GM12878 (cell line): ENCODE results near the gene BTK. TPM values are rescaled to one million over a fixed set of nuclear protein-coding genes. Genes with fewer than 3 reads are reported as not detected.

Experiments
- ATAC-seq: fragments of 200-7000 bp; cut with Tn5 transposase; 3 replicates; pipeline ENCODE4 v1.9.1; 2020; ENCODE audit warnings: mild to moderate bottlenecking, moderate library complexity
- BruUV-seq: library from RNA; stranded (reverse); fragments of 400-500 nt; replicated peaks from 2 replicates; lab custom pipeline; 2021; lab: Mats Ljungman, UMichigan
- CTCF ChIA-PET: fragments of 300-600 bp; sonication (Branson Sonifier 250); formaldehyde crosslinking; extraction: SDS; loops from one replicate; lab custom pipeline; 2021; ENCODE audit warnings: inconsistent platforms; lab: Yijun Ruan, JAX
- POLR2A ChIA-PET: fragments of 350-600 bp; formaldehyde crosslinking; extraction: SDS; loops from one replicate; lab custom pipeline; 2021; ENCODE audit warnings: inconsistent platforms; lab: Charles Lee
- RAD21 ChIA-PET: fragments of 300-600 bp; sonication (Branson Sonifier 250); formaldehyde crosslinking; loops from one replicate; lab custom pipeline; 2023; ENCODE audit warnings: antibody characterized with exemption; ENCODE audit not compliant: unreplicated experiment; lab: Charles Lee
- SMC1A ChIA-PET: fragments of 300-600 bp; sonication (Branson Sonifier 250); formaldehyde crosslinking; loops from one replicate; lab custom pipeline; 2023; ENCODE audit not compliant: unreplicated experiment, uncharacterized antibody; lab: Charles Lee
- DNase-seq: peaks from one replicate; pipeline ENCODE4 v3.0.0-alpha.2; 2011; ENCODE audit warnings: low read depth, low spot score
- FAIRE-seq: peaks from 3 replicates; lab custom pipeline; 2011; peaks lifted over from hg19 to GRCh38; lab: Jason Lieb, UNC
- H2AFZ ChIP-seq: 2 replicates; pipeline ENCODE4 v1.6.0; 2011; ENCODE audit warnings: low read depth, low read length, control low read depth; ENCODE audit not compliant: control insufficient read depth
- H3K27ac ChIP-seq: 2 replicates; pipeline ENCODE4 v1.5.1; 2011; ENCODE audit warnings: control low read depth; ENCODE audit not compliant: control insufficient read depth, insufficient read depth
- H3K27me3 ChIP-seq, 2 experiments: replicated peaks in 1 of 2; 2 replicates each; pipeline versions ENCODE4 v1.6.0 to v1.6.1; 2011; ENCODE audit warnings: low read length in 1 of 2; ENCODE audit not compliant: control insufficient read depth in 2 of 2, insufficient read depth in 2 of 2
- H3K36me3 ChIP-seq, 2 experiments: 2 replicates each; pipeline ENCODE4 v1.5.1; 2011; ENCODE audit warnings: low read length in 1 of 2; ENCODE audit not compliant: control insufficient read depth in 2 of 2, insufficient read depth in 2 of 2
- H3K4me1 ChIP-seq: 2 replicates; pipeline ENCODE4 v1.6.1; 2011; ENCODE audit warnings: mild to moderate bottlenecking, low read length, moderate library complexity, mixed read lengths; ENCODE audit not compliant: control insufficient read depth, insufficient read depth
- H3K4me2 ChIP-seq: 2 replicates; pipeline ENCODE4 v1.6.0; 2011; ENCODE audit warnings: control low read depth; ENCODE audit not compliant: control insufficient read depth, insufficient read depth
- H3K4me3 ChIP-seq: fragments of 200-600 bp; sonication (generic); 2 replicates; pipeline ENCODE4 v1.5.1; 2016
- H3K79me2 ChIP-seq: 2 replicates; pipeline ENCODE4 v1.6.0; 2011; ENCODE audit warnings: low read length; ENCODE audit not compliant: control insufficient read depth, insufficient read depth
- H3K9ac ChIP-seq: 2 replicates; pipeline ENCODE4 v1.8.0; 2011; ENCODE audit warnings: low read length, control low read depth, mixed read lengths; ENCODE audit not compliant: control insufficient read depth, insufficient read depth
- H3K9me3 ChIP-seq: replicated peaks from 3 replicates; pipeline ENCODE4 v1.5.1; 2011; ENCODE audit warnings: mild to moderate bottlenecking, low read length; ENCODE audit not compliant: control insufficient read depth, insufficient read depth
- H4K20me1 ChIP-seq: 2 replicates; pipeline ENCODE4 v1.6.0; 2011; ENCODE audit not compliant: control insufficient read depth, insufficient read depth
- CEBPB ChIP-seq, 2 experiments: fragments of 150-350 bp in 1 of 2; IDR thresholded peaks; 2 replicates each; pipeline ENCODE4 v1.6.1; 2012 to 2014; ENCODE audit warnings: low read depth in 2 of 2, low read length in 2 of 2, borderline replicate concordance in 1 of 2, inconsistent platforms in 1 of 2
- CHD2 ChIP-seq: IDR thresholded peaks from 2 replicates; pipeline ENCODE4 v1.6.1; 2011; ENCODE audit warnings: low read depth, low read length, improper control_type of control experiment, borderline replicate concordance
- NFYA ChIP-seq: IDR thresholded peaks from 2 replicates; pipeline ENCODE4 v1.6.1; 2011; ENCODE audit warnings: low read depth, mild to moderate bottlenecking, low read length, improper control_type of control experiment, borderline replicate concordance
- NFYB ChIP-seq: IDR thresholded peaks from 2 replicates; pipeline ENCODE4 v1.6.1; 2011; ENCODE audit warnings: low read depth, mild to moderate bottlenecking, low read length, improper control_type of control experiment, moderate library complexity; ENCODE audit not compliant: insufficient read depth
- POU2F2 ChIP-seq: IDR thresholded peaks from 3 replicates; pipeline ENCODE4 v1.6.1; 2011; ENCODE audit warnings: low read depth, mild to moderate bottlenecking, low read length, borderline replicate concordance
- RBBP5 ChIP-seq: fragments of 200-600 bp; sonication (generic); conservative IDR thresholded peaks from 2 replicates; pipeline ENCODE4 v1.6.1; 2016
- SUPT20H ChIP-seq: IDR thresholded peaks from 2 replicates; pipeline ENCODE4 v1.6.1; 2011; ENCODE audit warnings: low read depth, mild to moderate bottlenecking, low read length, moderate library complexity, borderline replicate concordance; ENCODE audit not compliant: control insufficient read depth
- ZNF217 ChIP-seq: fragments of 450-650 bp; IDR thresholded peaks from 2 replicates; pipeline ENCODE4 v1.6.1; 2017; ENCODE audit warnings: antibody characterized with exemption, mild to moderate bottlenecking
- WGBS: methylation state at CpG from one replicate; pipeline ENCODE4 v1.1.6; 2016; ENCODE audit warnings: low lambda C conversion rate; ENCODE audit not compliant: insufficient replicate concordance, insufficient coverage; ENCODE audit errors: missing lambda C conversion rate; 5-methylcytosine and 5-hydroxymethylcytosine counted together
- in situ Hi-C: fragments of 300-500 bp; cut with MboI; formaldehyde crosslinking; loops from 9 replicates; pipeline ENCODE4 v1.14.3; 2018; ENCODE audit warnings: mixed read lengths
- intact Hi-C: fragments of 100-400 bp; cut with micrococcal nuclease; formaldehyde crosslinking; loops from one replicate; pipeline ENCODE4 v1.14.2; 2022; ENCODE audit not compliant: unreplicated experiment
- polyA plus RNA-seq, 11 experiments: library from polyadenylated mRNA; depleted of rRNA in 4 of 11; unstranded in 6 of 11; stranded (reverse) in 5 of 11; fragments of >200 nt; fragmentation: Nextera tagmentation in 4 of 11; fragmentation: Illumina TruSeq in 1 of 11; extraction: Ambion mirVana in 4 of 11; extraction: Trizol in 1 of 11; gene quantifications; 1 replicate in 1 of 11; 2 replicates in 10 of 11; pipeline versions ENCODE4 v1.2.1 to v1.2.3, GENCODE V29; 2011 to 2016; ENCODE audit warnings: inconsistent platforms in 2 of 11, missing spikeins in 2 of 11, low read depth in 1 of 11
- total RNA-seq, 4 experiments: library from RNA; depleted of rRNA in 3 of 4; stranded (reverse); fragments of >200 nt in 3 of 4; fragmentation: Illumina TruSeq in 1 of 4; extraction: Trizol in 1 of 4; gene quantifications; 2 replicates each; pipeline versions ENCODE4 v1.2.1 to v1.2.3, GENCODE V29; 2013 to 2021
- TF ChIP-seq, protein P1 (sequence below): IDR thresholded peaks from 2 replicates; pipeline ENCODE4 v1.6.1; 2011; ENCODE audit warnings: low read depth, mild to moderate bottlenecking, low read length, moderate library complexity, borderline replicate concordance; ENCODE audit errors: extremely low read depth
- TF ChIP-seq, protein P2 (sequence below): IDR thresholded peaks from 2 replicates; pipeline ENCODE4 v1.6.1; 2012; ENCODE audit warnings: improper control_type of control experiment, low read depth, low read length; ENCODE audit not compliant: insufficient replicate concordance
- TF ChIP-seq, protein P3 (sequence below): fragments of 450-650 bp; IDR thresholded peaks from 2 replicates; pipeline ENCODE4 v1.6.1; 2017; ENCODE audit warnings: mild to moderate bottlenecking, moderate library complexity

BTK gene
- total and polyA plus RNA-seq, 10 of the 15 experiments (the other 5 are each of a cell fraction or from before 2014, with no cell fraction given) = 24.0 to 154 (median 88.9) TPM

DNA sequence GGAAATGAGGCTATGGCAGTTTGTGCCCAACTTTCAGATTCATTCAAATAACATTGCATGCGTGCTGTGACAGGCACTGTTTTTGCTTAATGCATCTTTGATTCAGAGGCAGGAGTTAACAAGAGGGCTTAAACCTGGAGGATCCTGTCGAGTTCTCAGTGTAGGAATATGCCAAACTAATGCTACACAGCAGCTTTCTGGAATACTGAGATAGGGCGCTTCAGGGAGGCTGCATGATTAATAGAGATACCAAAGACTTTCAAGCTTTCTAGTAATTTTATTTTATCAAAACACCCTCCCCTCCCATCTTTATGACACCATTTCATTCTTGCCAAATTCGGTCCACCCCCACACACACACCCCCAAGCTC, 36.8 kb downstream of the BTK start:
- H3K4me2 ChIP-seq = peak overlapping the region; percentile 62
- ChIA-PET POLR2A (interaction anchor here (0.5 to 3.1 kb wide), 9 partner anchors 9 to 354 kb away, joined by 3 to 12 read pairs (median 3); partner anchors contain the start of gene RPL36A), CTCF (interaction anchor here (1.4 to 2.1 kb wide), 2 partner anchors 35 to 42 kb away, joined by 3 to 9 read pairs; partner anchors contain the start of gene RPL36A), RAD21 (interaction anchor here (1.4 to 1.9 kb wide), 3 partner anchors 35 to 47 kb away, joined by 4 to 11 read pairs (median 4); partner anchors contain the start of gene RPL36A), SMC1A (interaction anchor here (0.7 to 1.9 kb wide), 6 partner anchors 9 to 451 kb away, joined by 3 to 8 read pairs (median 5); partner anchors contain the start of gene RPL36A)
- WGBS = 19% methylated on average over 4 of the region's 4 CpGs
- peak overlapping the region; percentile 79 for H3K9ac ChIP-seq
- peaks cover 0 to 9% of the 10 kb centered on the region in 2 experiments; a peak in 1 of 4 replicates for H3K36me3 ChIP-seq
- FAIRE-seq (no peak), DNase-seq (no peak), ATAC-seq (no peak)
- H3K9me3 ChIP-seq = no peaks in the 10 kb centered on the region
- peak overlapping the region; percentile 89 for H2AFZ ChIP-seq
- H3K27ac ChIP-seq = peak overlapping the region; percentile 72
- no peaks in the 10 kb centered on the region for H3K27me3 ChIP-seq
- no peaks in the 10 kb centered on the region for H4K20me1 ChIP-seq
- intact Hi-C loops (loop anchor here (5.0 kb wide), 1 partner anchor 38 kb away; the partner anchor contains the start of gene BTK), in situ Hi-C loops (no loop called here)
- peaks cover 25% of the 10 kb centered on the region for H3K79me2 ChIP-seq
- H3K4me3 ChIP-seq = peak overlapping the region; percentile 87; the same call in 1 of the 2 replicates
- H3K4me1 ChIP-seq = 0 out of 2 replicates have a peak, but pooled peaks cover 3% of the 10 kb centered on the region
- BruUV-seq = no TSS peak
- TF ChIP-seq, protein P1, sequence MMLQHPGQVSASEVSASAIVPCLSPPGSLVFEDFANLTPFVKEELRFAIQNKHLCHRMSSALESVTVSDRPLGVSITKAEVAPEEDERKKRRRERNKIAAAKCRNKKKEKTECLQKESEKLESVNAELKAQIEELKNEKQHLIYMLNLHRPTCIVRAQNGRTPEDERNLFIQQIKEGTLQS = no peak
- TF ChIP-seq, protein P2, sequence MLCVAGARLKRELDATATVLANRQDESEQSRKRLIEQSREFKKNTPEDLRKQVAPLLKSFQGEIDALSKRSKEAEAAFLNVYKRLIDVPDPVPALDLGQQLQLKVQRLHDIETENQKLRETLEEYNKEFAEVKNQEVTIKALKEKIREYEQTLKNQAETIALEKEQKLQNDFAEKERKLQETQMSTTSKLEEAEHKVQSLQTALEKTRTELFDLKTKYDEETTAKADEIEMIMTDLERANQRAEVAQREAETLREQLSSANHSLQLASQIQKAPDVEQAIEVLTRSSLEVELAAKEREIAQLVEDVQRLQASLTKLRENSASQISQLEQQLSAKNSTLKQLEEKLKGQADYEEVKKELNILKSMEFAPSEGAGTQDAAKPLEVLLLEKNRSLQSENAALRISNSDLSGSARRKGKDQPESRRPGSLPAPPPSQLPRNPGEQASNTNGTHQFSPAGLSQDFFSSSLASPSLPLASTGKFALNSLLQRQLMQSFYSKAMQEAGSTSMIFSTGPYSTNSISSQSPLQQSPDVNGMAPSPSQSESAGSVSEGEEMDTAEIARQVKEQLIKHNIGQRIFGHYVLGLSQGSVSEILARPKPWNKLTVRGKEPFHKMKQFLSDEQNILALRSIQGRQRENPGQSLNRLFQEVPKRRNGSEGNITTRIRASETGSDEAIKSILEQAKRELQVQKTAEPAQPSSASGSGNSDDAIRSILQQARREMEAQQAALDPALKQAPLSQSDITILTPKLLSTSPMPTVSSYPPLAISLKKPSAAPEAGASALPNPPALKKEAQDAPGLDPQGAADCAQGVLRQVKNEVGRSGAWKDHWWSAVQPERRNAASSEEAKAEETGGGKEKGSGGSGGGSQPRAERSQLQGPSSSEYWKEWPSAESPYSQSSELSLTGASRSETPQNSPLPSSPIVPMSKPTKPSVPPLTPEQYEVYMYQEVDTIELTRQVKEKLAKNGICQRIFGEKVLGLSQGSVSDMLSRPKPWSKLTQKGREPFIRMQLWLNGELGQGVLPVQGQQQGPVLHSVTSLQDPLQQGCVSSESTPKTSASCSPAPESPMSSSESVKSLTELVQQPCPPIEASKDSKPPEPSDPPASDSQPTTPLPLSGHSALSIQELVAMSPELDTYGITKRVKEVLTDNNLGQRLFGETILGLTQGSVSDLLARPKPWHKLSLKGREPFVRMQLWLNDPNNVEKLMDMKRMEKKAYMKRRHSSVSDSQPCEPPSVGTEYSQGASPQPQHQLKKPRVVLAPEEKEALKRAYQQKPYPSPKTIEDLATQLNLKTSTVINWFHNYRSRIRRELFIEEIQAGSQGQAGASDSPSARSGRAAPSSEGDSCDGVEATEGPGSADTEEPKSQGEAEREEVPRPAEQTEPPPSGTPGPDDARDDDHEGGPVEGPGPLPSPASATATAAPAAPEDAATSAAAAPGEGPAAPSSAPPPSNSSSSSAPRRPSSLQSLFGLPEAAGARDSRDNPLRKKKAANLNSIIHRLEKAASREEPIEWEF = no peak
- no peak for TF ChIP-seq CHD2
- TF ChIP-seq RBBP5 = no peak
- TF ChIP-seq CEBPB (IDR thresholded peaks at IDR 0.05; ENCODE audit: borderline replicate concordance in 1 of 2, low read depth in 2 of 2, low read length in 2 of 2) = no peak
- TF ChIP-seq ZNF217 = no peak
- no peak for TF ChIP-seq POU2F2
- no peak for TF ChIP-seq NFYB
- TF ChIP-seq NFYA = no peak
- no peak for TF ChIP-seq SUPT20H
- TF ChIP-seq, protein P3, sequence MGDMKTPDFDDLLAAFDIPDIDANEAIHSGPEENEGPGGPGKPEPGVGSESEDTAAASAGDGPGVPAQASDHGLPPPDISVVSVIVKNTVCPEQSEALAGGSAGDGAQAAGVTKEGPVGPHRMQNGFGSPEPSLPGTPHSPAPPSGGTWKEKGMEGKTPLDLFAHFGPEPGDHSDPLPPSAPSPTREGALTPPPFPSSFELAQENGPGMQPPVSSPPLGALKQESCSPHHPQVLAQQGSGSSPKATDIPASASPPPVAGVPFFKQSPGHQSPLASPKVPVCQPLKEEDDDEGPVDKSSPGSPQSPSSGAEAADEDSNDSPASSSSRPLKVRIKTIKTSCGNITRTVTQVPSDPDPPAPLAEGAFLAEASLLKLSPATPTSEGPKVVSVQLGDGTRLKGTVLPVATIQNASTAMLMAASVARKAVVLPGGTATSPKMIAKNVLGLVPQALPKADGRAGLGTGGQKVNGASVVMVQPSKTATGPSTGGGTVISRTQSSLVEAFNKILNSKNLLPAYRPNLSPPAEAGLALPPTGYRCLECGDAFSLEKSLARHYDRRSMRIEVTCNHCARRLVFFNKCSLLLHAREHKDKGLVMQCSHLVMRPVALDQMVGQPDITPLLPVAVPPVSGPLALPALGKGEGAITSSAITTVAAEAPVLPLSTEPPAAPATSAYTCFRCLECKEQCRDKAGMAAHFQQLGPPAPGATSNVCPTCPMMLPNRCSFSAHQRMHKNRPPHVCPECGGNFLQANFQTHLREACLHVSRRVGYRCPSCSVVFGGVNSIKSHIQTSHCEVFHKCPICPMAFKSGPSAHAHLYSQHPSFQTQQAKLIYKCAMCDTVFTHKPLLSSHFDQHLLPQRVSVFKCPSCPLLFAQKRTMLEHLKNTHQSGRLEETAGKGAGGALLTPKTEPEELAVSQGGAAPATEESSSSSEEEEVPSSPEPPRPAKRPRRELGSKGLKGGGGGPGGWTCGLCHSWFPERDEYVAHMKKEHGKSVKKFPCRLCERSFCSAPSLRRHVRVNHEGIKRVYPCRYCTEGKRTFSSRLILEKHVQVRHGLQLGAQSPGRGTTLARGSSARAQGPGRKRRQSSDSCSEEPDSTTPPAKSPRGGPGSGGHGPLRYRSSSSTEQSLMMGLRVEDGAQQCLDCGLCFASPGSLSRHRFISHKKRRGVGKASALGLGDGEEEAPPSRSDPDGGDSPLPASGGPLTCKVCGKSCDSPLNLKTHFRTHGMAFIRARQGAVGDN = no peak
